ENCODE data around the gene OAS2. TPM values are rescaled to one million over a fixed set of nuclear protein-coding genes. Genes with fewer than 3 reads are reported as not detected.

OAS2 gene
- total RNA-seq, 1 donor from 2014 or later, result not detected

DNA sequence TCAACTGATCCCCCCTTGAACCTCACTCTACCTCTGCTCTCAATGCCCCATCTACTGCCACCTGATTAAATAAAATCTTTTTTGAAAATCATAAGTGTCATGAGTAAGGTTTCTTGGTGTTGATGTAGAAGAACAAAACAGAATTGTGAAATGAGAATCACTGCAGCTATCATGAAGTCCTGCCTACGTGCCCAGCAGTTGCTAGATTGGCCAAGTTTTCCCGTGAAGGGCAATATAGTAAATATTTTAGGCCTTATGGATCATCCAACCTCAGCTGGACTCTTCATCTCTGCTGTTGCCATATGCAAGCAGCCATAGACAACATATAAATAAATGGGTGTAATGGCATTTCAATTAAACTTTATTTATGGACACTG, 45.2 kb upstream of the OAS2 start:
- DNase-seq, result no peak
- H3K27me3 Mint-ChIP-seq (ENCODE audit: unreplicated experiment), result no peaks in the 10 kb centered on the region
- no peak overlapping the region for H3K27ac Mint-ChIP-seq (ENCODE audit: unreplicated experiment)
- TF ChIP-seq, protein P1, sequence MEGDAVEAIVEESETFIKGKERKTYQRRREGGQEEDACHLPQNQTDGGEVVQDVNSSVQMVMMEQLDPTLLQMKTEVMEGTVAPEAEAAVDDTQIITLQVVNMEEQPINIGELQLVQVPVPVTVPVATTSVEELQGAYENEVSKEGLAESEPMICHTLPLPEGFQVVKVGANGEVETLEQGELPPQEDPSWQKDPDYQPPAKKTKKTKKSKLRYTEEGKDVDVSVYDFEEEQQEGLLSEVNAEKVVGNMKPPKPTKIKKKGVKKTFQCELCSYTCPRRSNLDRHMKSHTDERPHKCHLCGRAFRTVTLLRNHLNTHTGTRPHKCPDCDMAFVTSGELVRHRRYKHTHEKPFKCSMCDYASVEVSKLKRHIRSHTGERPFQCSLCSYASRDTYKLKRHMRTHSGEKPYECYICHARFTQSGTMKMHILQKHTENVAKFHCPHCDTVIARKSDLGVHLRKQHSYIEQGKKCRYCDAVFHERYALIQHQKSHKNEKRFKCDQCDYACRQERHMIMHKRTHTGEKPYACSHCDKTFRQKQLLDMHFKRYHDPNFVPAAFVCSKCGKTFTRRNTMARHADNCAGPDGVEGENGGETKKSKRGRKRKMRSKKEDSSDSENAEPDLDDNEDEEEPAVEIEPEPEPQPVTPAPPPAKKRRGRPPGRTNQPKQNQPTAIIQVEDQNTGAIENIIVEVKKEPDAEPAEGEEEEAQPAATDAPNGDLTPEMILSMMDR (IDR thresholded peaks at IDR 0.05; ENCODE audit: partially characterized antibody, unreplicated experiment), result no peak
- no peaks in the 10 kb centered on the region for H3K4me1 Mint-ChIP-seq (ENCODE audit: low read depth, unreplicated experiment)
- H3K9me3 Mint-ChIP-seq (ENCODE audit: unreplicated experiment), result no peaks in the 10 kb centered on the region
- no peak overlapping the region for H3K4me3 Mint-ChIP-seq (ENCODE audit: unreplicated experiment)
- no peaks in the 10 kb centered on the region for H3K36me3 Mint-ChIP-seq (ENCODE audit: unreplicated experiment)

DNA sequence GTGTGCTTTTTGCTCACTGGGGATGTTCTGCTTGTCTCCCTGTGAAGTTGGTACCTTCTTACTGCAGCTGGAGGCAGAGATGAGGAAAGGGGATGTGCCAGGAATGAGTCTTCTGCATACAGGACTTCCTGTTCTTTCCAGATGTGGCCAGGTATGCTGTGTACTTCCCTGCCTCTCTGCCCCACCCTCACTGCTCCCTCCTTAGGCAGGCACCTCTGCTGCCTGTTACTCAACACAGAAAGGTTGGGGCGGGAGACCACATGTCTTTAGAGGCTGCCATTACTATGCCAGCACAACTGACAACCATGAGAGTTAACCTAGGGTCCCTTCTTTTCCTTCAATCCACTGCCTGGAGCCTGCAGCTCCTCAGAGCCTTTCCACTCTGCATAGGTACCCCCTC, 42.1 kb upstream of the OAS2 start:
- Mint-ChIP-seq H3K27ac (ENCODE audit: unreplicated experiment) (no peak overlapping the region), H3K9me3 (ENCODE audit: unreplicated experiment) (no peaks in the 10 kb centered on the region), H3K4me1 (ENCODE audit: low read depth, unreplicated experiment) (no peaks in the 10 kb centered on the region), H3K27me3 (ENCODE audit: unreplicated experiment) (peaks cover 4% of the 10 kb centered on the region), H3K36me3 (ENCODE audit: unreplicated experiment) (no peaks in the 10 kb centered on the region), H3K4me3 (ENCODE audit: unreplicated experiment) (no peak overlapping the region)
- TF ChIP-seq, protein P1 (IDR thresholded peaks at IDR 0.05; ENCODE audit: partially characterized antibody, unreplicated experiment), result no peak
- DNase-seq, result no peak

DNA sequence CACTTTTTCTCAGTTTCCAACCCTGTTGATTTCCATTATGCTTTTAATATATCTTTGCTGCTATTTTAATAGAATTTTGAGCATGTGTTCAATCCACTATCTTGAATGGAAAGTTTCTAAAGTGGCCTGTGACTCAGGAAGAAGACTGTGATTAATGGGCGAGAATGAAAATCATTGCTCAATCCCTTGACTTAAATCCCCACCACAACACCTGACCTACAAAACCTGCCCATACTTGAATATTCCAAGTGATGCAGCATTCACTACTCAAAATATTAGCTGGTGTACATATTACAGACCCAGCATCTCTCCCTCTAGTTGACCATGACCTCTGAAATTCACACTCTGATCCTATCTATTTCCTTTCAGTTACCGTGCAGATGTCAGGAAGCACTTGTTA, 41.4 kb upstream of the OAS2 start:
- DNase-seq, result no peak
- Mint-ChIP-seq H3K4me3 (ENCODE audit: unreplicated experiment) (no peak overlapping the region), H3K27me3 (ENCODE audit: unreplicated experiment) (peaks cover 4% of the 10 kb centered on the region), H3K27ac (ENCODE audit: unreplicated experiment) (no peak overlapping the region), H3K36me3 (ENCODE audit: unreplicated experiment) (no peaks in the 10 kb centered on the region), H3K4me1 (ENCODE audit: low read depth, unreplicated experiment) (no peaks in the 10 kb centered on the region), H3K9me3 (ENCODE audit: unreplicated experiment) (no peaks in the 10 kb centered on the region)
- TF ChIP-seq, protein P1 (IDR thresholded peaks at IDR 0.05; ENCODE audit: partially characterized antibody, unreplicated experiment), result no peak

DNA sequence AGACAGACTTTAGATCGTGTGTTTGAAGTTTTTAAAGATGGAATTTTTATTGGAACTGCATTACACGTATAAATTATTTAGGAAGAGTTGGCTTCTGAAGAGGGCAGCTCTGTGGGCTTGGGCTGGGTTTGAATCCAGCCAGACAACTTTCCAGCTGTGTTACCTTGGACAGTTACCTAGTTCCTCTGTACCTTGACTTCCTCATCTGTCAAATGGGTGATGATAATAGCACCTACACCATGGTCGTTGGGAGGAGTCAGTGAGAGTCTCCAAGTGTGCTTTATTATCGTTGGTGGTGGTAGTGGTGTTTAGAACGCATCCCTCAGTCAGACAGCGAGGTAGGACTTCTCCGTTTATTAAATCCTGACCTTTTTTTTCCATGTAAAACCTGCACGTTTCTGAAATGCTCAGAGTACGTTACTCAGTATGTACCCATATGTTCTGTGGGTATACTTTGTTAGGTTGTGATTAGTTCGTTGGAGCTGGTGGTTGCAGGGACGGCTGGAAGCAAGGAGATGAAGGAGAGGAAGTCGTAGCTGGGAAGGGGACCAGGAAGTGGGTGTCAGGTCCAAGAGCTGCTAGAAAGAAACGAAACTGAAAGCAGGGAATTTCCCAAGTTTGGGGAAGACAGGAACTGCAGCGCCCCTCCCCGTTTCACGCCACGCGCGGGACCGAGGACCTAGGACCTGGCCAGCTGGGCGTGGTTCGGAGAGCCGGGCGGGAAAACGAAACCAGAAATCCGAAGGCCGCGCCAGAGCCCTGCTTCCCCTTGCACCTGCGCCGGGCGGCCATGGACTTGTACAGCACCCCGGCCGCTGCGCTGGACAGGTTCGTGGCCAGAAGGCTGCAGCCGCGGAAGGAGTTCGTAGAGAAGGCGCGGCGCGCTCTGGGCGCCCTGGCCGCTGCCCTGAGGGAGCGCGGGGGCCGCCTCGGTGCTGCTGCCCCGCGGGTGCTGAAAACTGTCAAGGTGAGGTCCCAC, 40.3 kb upstream of the OAS2 start, which contains the start of gene OAS3:
OAS3 (plus strand) TSS at position 734 of the 979 bp plus-strand sequence; CDS start at position 791, 57 bp downstream.
- peaks cover 4% of the 10 kb centered on the region for H3K27me3 Mint-ChIP-seq (ENCODE audit: unreplicated experiment)
- no peaks in the 10 kb centered on the region for H3K4me1 Mint-ChIP-seq (ENCODE audit: low read depth, unreplicated experiment)
- H3K4me3 Mint-ChIP-seq (ENCODE audit: unreplicated experiment), result peak within 1 kb of the TSS; percentile 65
- no peak within 1 kb of the TSS for H3K27ac Mint-ChIP-seq (ENCODE audit: unreplicated experiment)
- H3K9me3 Mint-ChIP-seq (ENCODE audit: unreplicated experiment), result no peaks in the 10 kb centered on the region
- TF ChIP-seq, protein P1 (IDR thresholded peaks at IDR 0.05; ENCODE audit: partially characterized antibody, unreplicated experiment), result no peak
- DNase-seq, result peak; percentile 32
- H3K36me3 Mint-ChIP-seq (ENCODE audit: unreplicated experiment), result no peaks in the 10 kb centered on the region

DNA sequence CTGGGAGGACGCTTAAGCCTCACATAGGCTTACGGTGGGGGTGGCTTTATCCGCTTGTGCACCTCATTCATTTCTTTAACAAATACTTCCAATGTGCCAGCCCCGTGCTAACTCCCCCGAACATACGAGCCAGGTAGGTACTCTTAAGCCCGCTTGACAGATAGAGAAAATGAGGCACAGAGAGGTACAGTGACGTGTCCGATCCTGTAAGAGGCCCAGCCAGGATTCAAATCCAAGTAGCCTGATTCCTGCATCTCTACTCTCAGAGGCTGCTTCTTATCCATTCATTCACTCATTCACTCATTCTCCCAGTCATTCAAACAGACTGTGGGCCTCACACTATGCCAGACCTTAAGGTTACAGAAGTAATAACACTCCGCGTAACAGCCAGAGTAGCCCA, 39.6 kb upstream of the OAS2 start:
- no peak for DNase-seq
- no peak overlapping the region for H3K27ac Mint-ChIP-seq (ENCODE audit: unreplicated experiment)
- peaks cover 4% of the 10 kb centered on the region for H3K27me3 Mint-ChIP-seq (ENCODE audit: unreplicated experiment)
- TF ChIP-seq, protein P1 (IDR thresholded peaks at IDR 0.05; ENCODE audit: partially characterized antibody, unreplicated experiment), result no peak
- H3K36me3 Mint-ChIP-seq (ENCODE audit: unreplicated experiment), result no peaks in the 10 kb centered on the region
- H3K4me3 Mint-ChIP-seq (ENCODE audit: unreplicated experiment), result peak overlapping the region; percentile 65
- H3K9me3 Mint-ChIP-seq (ENCODE audit: unreplicated experiment), result no peaks in the 10 kb centered on the region
- no peaks in the 10 kb centered on the region for H3K4me1 Mint-ChIP-seq (ENCODE audit: low read depth, unreplicated experiment)

All from glutamatergic neuron (in vitro differentiated cells).